GM21423 (cell line): ENCODE data around the gene RICTOR.

Experiments used
- ATAC-seq: cut with Tn5 transposase; IDR thresholded peaks from one replicate; pipeline ENCODE4 v1.9.1; 2021; ENCODE audit warnings: mild to moderate bottlenecking, moderate library complexity; ENCODE audit not compliant: unreplicated experiment

Gene RICTOR

DNA sequence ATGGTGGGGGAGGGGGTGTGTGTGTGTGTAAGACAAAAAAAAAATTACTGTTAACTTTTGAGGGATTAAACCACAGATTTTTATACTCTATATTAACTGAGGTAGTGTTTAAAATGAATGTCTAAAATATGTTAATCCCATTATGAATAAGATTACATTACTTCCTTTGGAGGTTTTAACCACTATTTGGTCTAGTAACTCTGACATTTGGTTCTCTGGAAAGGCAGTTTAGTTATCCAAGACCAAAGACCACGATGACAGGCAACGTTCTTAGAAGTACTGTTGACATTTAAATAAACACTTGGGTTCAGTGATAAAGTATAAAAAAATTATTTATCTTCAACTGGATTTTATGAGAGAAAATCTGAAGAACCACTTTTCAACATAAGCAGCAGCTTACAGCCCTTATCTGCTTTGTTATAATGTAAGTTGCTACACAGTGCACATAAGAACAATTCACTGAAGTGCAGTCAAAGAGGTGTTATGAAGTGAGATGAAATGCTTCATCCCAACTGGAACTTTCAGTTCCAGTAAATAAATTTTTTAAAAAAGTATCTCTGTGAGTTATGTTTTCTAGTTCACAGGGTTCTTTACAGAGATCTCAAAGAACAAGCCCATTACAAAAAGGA, 133.9 kb downstream of the RICTOR start:
- no peak for ATAC-seq

DNA sequence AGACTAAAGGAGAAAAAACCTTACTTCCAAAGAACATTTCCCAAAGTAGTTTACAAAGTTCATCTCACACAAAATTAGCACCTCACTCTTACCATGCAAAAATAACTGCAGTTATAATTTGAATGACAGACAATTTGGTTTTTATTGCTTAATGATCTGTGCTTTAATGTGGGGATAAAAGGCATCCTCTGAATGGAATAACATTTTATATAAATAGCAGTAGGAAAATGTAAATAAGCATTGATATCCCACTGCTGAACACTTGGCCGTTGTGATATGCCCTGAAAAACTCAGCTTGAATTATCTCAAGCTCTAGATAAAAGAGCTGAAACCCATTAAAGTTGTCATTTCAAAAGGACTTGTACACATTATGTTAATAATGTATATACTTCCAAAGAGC, 135.2 kb downstream of the RICTOR start:
- ATAC-seq, result no peak

DNA sequence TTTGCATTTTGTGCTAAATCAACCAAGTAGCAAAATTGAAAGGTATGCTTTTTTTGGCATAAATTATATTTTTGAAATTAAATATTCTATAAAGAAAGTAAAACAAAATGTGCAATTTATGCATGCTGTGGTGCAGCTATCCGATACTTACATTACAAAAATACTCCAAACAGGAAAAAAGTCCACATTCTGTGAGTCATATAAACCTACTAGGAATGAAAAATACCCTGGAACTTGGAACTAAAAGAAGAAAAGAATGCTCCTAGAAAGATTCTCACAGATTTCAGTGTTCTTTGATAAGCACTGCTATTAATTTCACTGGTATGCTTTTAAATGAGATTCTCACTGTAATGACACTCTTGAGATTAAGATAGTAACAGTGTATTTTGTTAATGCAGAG, 135.8 kb downstream of the RICTOR start:
- ATAC-seq, result no peak

DNA sequence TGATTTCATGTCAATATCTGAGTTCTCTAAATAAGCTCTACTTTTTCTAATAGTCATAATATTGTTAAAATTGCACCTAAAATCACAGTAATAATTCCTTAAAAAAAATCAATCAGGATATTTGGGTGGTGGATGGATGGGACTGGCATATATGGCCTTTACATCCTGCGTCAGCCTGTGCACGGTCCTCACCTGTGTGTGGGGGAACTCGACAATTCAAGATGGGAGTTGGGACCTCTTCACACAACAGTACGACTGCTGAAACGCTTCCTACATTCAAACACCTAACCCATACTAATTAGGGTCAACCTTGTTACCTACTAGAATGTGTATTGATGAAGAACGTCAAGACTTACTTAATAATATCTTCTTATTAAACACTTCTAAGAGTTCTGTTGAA, 137.9 kb downstream of the RICTOR start:
- no peak for ATAC-seq

DNA sequence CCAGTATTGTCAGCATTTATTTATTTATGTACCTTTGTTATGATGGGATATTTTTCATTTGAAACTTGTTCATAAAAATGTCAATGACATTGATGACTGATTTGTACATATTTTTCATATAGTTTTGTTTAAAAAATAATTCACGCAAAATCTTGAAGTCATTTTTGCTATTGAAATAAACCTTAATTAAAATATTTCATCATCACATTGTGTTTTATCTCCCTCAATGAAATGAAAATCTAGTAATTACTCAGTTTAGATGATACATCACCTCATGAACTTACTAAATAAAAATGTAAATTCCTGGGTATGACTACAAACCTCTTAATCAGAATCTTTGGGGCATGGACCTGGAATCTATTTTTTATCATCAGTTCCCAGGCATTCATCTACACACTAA, 138.8 kb downstream of the RICTOR start:
- no peak for ATAC-seq

DNA sequence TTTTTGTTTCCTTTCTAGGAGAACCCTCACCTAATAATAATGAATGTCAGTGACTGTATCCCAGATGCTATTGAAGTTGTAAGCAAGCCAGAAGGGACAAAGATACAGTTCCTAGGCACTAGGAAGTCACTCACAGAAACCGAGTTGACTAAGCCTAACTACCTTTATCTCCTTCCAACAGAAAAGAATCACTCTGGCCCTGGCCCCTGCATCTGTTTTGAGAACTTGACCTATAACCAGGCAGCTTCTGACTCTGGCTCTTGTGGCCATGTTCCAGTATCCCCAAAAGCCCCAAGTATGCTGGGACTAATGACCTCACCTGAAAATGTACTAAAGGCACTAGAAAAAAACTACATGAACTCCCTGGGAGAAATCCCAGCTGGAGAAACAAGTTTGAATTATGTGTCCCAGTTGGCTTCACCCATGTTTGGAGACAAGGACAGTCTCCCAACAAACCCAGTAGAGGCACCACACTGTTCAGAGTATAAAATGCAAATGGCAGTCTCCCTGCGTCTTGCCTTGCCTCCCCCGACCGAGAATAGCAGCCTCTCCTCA, 141.3 kb downstream of the RICTOR start:
- ATAC-seq, result no peak

DNA sequence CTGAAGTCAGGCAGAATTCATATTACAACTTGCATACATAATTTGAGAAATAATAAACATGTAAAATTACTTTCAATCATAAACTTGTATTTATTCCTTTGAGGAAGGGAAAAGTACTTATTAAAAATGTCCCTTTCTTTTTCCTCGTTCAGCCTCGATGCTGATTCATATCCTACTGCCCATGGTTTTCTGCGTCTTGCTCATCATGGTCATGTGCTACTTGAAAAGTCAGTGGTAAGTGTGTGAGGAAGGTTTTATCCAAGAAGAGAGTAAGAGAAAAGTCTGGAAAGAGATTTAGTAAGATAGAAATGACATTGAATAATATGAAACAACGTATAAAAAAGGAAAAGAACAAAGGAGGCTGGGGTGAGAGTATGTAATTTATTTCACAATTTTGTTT, 142.5 kb downstream of the RICTOR start:
- no peak for ATAC-seq

DNA sequence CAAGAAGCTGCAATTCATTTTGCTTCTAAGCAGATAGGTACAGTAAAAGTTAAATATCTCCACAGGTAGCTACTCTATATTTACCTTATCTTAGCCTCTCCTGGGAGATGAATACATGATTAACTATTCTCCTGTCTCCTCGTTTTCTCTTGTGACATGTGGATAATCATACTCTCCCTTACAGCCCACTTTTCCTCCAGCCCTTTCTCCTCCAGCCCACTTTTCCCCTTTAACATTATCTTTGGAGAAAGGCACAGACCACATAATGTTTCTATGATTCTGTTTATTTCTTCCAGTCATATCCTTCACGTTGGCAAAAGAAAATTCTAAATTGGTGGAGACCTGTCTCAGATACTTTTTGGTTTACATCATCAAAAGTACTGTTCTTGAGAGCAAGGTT, 144.4 kb downstream of the RICTOR start:
- ATAC-seq, result no peak

DNA sequence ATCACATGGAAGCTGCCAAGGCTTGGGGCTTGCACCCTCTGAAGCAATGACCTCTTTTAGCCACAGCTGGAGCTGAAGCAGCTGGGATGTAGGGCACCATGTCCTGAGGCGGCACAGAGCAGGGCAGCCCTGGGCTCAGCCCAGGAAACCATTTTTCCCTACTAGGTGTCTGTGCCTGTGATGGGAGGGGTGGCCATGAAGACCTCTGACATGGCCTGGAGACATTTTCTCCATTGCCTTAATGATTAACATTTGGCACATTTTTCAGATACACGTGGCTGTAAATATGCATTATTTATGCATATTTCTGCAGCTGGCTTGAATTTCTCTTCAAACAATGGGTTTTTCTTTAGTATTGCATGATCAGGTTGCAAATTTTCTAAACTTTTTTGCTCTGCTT, 146.7 kb downstream of the RICTOR start:
- ATAC-seq, result no peak

DNA sequence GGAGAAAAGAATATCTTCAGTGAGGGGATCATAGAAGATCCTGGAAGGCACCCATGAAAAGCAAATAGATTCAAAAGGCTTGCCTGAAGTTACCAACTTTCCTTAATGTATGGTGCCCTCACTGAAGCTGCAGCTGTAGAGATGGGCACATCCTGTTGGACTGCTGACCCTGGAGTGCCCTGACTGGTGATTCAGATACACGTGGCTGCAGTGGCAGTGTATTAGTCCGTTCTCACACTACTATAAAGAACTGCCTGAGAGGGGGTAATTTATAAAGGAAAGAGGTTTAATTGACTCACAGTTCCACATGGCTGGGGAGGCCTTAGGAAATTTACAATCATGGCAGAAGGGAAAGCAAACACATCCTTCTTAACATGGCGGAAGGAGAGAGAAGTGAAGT, 148.1 kb downstream of the RICTOR start:
- no peak for ATAC-seq

DNA sequence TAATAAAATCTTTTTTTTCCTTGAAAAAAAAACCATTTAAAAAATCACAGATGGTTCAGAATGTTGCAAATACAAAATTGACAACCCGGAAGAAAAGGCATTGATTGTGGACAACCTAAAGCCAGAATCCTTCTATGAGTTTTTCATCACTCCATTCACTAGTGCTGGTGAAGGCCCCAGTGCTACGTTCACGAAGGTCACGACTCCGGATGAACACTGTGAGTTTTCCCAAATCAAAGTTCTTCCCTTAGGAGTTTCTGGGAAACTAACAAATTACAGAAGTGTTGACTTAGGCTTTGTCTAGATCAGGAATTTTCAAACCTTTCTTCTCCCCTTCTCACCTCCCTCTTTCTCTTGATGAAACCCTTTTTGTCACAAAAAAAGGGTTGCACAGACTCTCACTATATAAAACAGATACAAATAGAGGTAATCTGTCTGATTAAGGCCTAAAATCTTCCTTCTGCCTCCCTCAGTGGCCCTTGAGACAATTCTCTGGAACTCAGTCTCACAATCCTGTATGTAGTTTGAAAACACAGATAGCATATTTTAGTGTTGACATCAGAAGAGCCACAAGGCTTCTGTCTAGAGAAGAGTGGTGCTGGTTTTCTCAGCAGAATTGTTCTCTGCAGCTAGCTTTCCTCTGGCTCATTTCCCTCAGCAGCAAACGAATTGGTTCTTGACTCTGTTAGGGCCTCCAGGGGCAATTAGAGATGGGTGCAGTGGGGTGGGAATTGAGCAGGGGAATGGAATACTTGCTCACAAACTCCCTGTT, 148.9 kb downstream of the RICTOR start:
- no peak for ATAC-seq

DNA sequence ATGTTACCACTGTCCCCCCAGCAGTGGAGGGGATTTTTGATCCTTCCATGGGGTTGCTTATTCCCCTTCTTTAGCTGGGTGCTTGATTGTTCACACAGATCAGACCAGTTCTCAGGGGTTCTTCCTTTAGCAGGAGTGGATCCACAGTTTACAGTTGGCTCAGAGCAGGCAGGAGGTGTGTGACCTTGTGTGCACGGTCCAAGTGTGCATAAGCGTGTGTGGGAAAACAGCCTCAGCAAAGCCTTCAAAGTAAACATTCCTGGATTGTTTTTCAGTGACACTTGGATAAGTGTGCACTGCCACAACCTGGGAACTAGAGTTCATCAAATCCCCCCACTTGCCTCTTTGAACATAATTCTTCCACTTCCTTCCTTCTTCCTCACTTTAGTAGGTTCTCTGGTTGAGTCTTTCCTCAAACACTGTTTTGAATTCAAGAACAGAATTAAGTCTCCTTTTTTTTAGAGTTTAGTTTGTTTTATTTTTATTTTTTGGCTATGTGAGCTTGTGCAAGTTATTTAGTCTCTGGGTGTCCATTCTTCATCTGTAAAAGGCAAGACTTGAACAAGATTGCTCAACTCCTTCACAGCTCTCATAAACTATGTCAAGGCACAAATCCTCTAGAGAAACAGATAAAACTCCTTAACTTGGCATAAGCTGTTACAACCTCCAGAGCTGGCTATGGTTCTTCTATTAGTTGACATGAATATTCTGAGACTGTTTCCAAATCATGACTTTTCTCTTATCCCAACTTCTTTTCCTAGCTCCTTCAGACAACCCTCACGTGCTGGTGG, 150.3 kb downstream of the RICTOR start:
- ATAC-seq, result no peak

DNA sequence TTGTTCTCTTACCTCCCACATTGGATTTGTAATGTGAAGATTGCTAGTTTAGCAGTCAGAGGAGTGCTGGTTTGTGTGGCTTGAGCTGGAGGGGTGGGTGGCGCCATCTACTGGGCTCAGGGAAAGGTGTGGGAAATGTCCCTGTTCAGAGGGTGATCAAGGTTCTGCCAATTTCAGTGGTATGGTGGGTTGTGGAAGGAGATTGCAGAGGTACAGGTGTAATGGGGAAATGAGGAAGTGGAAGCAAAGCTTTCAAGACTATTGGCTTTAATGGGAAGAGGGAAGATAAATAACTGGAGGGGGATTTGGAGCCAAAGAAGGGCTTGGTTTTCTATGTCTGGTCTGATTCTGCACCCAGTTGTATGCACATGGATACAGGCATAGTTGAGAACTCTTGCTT, 152.0 kb downstream of the RICTOR start:
- no peak for ATAC-seq

DNA sequence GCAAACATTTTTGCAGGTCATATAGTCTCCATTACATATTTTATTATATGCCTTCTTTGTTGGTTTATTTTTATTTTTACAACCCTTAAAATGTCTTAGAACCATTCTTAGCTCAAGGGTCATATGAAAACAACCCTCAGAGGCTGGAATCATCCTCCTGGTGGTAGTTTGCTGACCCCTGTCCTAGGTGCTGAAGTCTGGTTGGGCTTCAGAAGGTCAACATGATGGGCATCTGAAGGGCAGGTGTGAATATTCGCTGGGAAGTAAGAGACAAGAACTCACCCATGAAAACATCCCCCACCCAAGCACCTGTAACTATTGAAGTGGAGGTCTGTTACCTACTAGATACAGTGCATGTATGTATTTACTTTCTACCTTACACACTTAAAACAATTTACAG, 153.0 kb downstream of the RICTOR start:
- no peak for ATAC-seq

DNA sequence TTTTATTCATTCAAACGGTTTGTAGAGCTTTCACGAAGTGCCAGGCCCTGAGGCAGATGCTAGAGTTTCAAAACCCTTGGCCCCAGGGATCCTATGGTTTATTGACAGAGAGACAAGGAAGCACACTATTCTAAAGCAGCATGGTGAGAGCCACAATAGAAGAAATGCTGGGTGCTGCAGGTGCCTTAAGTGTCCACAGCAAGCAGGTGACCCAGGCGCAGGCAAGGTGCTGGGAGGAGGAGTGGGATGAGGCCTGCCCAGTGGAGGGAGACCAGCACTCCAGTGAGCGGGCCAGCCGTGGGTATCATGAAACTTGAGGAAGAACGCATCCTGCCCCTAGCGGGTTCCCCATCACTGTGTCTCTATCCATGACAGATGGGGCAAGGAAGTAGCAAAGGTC, 157.4 kb downstream of the RICTOR start:
- no peak for ATAC-seq

DNA sequence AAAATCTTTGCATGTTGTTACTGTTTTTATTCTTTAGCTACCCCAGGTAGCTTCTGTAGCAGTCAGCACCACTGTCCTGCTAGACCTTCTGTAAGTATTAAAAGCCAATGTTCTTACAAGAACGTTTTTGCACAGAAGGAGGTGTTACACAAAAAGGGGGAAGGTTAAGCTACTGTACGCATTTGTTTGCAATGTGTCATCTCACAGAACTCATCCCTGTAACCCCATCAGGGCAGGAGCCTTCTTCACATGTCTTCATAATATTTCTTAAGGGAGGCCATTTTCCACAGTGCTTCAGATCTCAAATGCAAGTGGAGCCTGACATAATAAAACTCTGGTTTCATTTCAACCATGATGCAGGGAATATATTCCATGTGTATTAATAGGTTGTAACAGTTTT, 160.5 kb downstream of the RICTOR start:
- no peak for ATAC-seq

DNA sequence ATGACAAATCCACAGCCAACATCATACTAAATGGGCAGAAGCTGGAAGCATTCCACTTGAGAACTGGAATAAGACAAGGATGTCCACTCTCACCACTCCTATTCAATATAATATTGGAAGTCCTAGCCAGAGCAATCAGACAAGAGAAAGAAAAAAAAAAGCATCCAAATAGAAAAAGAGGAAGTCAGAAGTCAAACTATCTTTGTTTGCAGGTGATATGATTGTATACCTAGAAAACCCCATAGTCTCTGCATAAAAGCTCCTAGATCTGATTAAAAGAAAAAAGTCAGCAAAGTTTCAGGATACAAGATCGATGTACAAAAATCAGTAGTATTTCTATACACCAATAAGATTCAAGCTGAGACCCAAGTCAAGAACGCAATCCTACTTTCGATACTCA, 162.3 kb downstream of the RICTOR start:
- no peak for ATAC-seq

DNA sequence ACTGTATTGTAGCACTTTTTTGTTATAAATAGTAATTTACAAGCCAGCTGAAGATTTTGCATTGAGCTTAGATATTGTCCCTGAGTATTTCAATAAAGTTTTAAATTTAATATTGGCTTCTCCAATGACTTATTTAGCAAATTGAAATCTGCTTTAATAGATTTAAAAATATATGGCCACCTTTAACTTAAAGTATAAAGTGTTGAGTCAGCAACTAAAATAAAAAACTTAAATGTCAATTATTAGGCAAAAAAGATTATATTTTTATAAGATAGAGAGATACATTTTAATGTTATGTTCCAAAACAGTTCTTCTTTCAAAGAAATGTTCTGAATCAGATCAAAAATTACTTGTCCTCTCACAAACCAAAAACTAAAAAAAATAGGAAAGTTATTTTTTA, 167.7 kb downstream of the RICTOR start:
- no peak for ATAC-seq

DNA sequence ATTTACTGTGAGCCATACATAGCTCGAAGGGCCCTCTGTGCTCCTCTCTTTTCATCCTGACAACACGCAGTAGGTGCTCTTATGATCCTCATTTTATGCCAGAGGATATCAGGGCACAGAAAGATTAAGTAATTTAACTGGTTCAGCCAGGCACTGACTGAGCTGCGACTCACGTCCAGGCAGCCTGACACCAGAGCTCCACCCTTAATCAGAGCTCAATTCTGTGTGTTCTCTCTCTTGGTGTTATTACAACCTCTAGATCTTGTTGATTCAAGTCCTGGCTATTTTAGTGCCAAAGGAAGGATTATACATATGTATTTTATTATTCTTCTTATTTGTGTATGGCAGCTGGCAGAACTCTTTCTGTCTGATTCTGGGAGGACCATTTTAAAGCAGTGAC, 168.7 kb downstream of the RICTOR start:
- no peak for ATAC-seq

DNA sequence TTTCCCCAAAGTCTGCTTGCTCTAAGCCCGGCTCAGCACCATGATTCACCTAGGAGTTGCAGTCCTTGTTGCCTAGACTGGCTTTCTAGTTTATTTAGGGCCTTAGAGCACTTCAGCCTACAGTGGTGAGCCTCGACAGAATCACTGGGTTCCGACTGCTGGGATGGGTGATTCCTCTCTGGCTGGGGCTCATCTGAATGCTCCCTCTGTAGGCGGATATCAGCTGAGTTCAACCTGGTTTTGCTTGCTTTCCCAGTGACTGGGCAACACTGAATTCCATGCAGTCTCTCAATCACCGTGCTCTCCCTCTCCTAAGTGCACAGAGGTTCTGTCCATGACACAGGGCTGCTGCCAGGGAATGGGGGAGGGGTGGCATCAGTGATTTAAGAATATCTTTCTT, 174.3 kb downstream of the RICTOR start:
- no peak for ATAC-seq

DNA sequence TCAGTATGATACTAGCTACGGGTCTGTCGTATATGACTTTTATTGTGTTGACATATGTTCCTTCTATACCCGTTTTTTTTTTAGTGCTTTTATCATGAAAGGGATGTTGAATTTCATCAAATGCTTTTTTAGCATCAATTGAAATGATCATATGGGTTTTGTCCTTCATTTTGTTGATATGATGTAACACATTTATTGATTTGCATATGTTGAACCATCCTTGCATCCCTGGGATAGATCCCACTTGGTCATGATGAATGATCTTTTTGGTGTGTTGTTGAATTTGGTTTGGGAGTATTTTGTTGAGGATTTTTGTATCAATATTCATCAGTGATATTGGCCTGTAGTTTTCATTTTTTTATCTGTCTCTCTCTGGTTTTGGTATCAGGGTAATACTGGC, 177.4 kb downstream of the RICTOR start:
- no peak for ATAC-seq

DNA sequence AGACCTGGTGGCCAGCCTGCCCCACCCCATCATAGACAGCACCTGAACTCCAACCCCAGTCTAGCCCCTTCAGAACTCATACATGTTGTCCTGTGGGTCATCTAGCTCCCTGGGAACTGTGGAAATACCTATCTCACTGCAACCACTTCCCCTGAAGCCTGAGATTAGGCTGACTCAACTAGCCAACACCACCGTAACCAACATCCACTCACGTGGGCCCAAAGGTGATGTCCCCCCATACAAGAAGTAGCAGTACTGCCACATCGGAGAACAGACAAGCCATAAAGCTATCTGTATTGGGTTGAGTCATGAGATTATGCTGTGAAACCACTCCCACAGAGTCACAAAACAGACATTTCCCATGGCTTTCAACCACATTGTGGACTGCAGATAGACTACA, 181.8 kb downstream of the RICTOR start:
- no peak for ATAC-seq
